Stimulated activated CD8-positive, alpha-beta memory T cell treated with anti-CD3 and anti-CD28 coated beads, Interleukin-4, amount 100 ng/mL, for 1 hour (primary cell): ENCODE data around the gene NPY.

ENCODE experiments used
- DNase-seq, 2 donors: peaks; one replicate each; pipeline ENCODE4 v3.0.0-alpha.2; 2020; ENCODE audit warnings: low read depth in 2 of 2, low spot score in 1 of 2

NPY gene

GRCh38 chr7:24313777-24314176 is 29.8 kb downstream of the NPY start:
- DNase-seq: no peak

GRCh38 chr7:24316340-24316739 is 32.4 kb downstream of the NPY start:
- DNase-seq: no peak

- no peak for DNase-seq
Measured at GRCh38 chr7:24318326-24318725, 34.3 kb downstream of the NPY start.

- no peak for DNase-seq
Measured at GRCh38 chr7:24319209-24319608, 35.2 kb downstream of the NPY start.

GRCh38 chr7:24323961-24324480 is 40.0 kb downstream of the NPY start:
- DNase-seq: no peak

- no peak for DNase-seq
Measured at GRCh38 chr7:24325708-24326107, 41.7 kb downstream of the NPY start.

- DNase-seq: no peak
Measured at GRCh38 chr7:24328050-24328449, 44.1 kb downstream of the NPY start.

- no peak for DNase-seq
Measured at GRCh38 chr7:24328894-24329293, 44.9 kb downstream of the NPY start.

GRCh38 chr7:24334012-24334411 is 50.0 kb downstream of the NPY start:
- DNase-seq: no peak

GRCh38 chr7:24334627-24335026 is 50.6 kb downstream of the NPY start:
- no peak for DNase-seq

- DNase-seq: no peak
Measured at GRCh38 chr7:24336461-24336860, 52.5 kb downstream of the NPY start.

- DNase-seq: no peak
Measured at GRCh38 chr7:24337180-24337579, 53.2 kb downstream of the NPY start.

- no peak for DNase-seq
Measured at GRCh38 chr7:24339575-24339974, 55.6 kb downstream of the NPY start.

GRCh38 chr7:24340727-24341126 is 56.7 kb downstream of the NPY start:
- DNase-seq: no peak
